Measurements from ENCODE around the gene ZNF665.

Gene ZNF665

DNA sequence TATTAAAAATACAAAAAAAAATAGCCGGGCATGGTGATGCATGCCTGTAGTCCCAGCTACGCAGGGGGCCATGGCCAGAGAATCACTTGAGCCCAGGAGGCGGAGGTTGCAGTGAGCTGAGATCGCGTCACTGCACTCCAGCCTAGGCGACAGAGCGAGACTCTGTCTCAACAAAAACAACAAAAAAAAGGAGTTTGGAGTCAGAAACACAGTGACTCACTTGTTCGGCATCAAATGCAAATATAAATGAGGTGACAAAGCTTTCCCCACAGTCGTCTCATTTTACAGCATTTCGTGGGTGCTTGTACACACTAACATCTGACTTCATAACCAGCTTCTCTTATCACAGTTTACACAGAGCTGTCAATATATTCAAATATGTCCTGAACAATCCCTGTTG is 11.0 kb downstream of the ZNF665 start:
- TF ChIP-seq CTCF (IDR thresholded peaks at IDR 0.05; ENCODE audit: low read depth, low read length), result no peak
- in situ Hi-C loops (cut with HindIII; ENCODE audit: low sequenced_read_pairs), result no loop called here
- H3K4me3 ChIP-seq (ENCODE audit: low read depth, low read length), result no peak overlapping the region
- DNase-seq (ENCODE audit: low read depth, low spot score), result peak; percentile 83

- no peak for TF ChIP-seq CTCF (IDR thresholded peaks at IDR 0.05; ENCODE audit: low read depth, low read length)
- in situ Hi-C loops (cut with HindIII; ENCODE audit: low sequenced_read_pairs), result no loop called here
- no peak overlapping the region for H3K4me3 ChIP-seq (ENCODE audit: low read depth, low read length)
- no peak for DNase-seq (ENCODE audit: low read depth, low spot score)
Measured at GRCh38 chr19:53177986-53178385, 15.2 kb downstream of the ZNF665 start.

GRCh38 chr19:53172889-53173288 is 20.3 kb downstream of the ZNF665 start:
- DNase-seq (ENCODE audit: low read depth, low spot score), result no peak
- no peak for TF ChIP-seq CTCF (IDR thresholded peaks at IDR 0.05; ENCODE audit: low read depth, low read length)

DNA sequence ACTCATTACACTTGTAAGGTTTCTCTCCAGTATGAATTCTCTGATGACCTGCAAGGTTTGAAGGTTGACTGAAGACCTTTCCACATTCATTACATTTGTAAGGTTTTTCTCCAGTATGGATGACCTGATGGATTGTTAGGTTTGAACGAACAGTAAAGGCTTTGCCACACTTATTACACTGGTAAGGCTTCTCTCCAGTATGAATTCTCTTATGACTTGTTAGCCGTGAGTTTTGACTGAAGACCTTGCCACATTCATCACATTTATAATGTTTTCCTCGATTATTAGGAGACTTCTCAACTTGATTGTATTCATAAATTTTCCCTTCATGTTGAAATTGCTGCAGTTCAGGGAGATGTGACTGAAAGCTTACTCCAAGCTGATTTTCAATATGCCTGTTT is 27.5 kb downstream of the ZNF665 start:
- in situ Hi-C loops (cut with HindIII; ENCODE audit: low sequenced_read_pairs), result no loop called here
- TF ChIP-seq CTCF (IDR thresholded peaks at IDR 0.05; ENCODE audit: low read depth, low read length), result no peak
- no peak for DNase-seq (ENCODE audit: low read depth, low spot score)

More at GRCh38 chr19:53172889-53173288, 20.3 kb downstream of the ZNF665 start:
- H3K4me3 ChIP-seq (ENCODE audit: low read depth, low read length), result no peak overlapping the region
- in situ Hi-C loops (cut with HindIII; ENCODE audit: low sequenced_read_pairs), result no loop called here

GRCh38 chr19:53161123-53161522 is 32.0 kb downstream of the ZNF665 start:
- no peak for DNase-seq (ENCODE audit: low read depth, low spot score)
- H3K4me3 ChIP-seq (ENCODE audit: low read depth, low read length), result no peak overlapping the region
- in situ Hi-C loops (cut with HindIII; ENCODE audit: low sequenced_read_pairs), result no loop called here
- no peak for TF ChIP-seq CTCF (IDR thresholded peaks at IDR 0.05; ENCODE audit: low read depth, low read length)

More for the DNA sequence above, 27.5 kb downstream of the ZNF665 start:
- no peak overlapping the region for H3K4me3 ChIP-seq (ENCODE audit: low read depth, low read length)

DNA sequence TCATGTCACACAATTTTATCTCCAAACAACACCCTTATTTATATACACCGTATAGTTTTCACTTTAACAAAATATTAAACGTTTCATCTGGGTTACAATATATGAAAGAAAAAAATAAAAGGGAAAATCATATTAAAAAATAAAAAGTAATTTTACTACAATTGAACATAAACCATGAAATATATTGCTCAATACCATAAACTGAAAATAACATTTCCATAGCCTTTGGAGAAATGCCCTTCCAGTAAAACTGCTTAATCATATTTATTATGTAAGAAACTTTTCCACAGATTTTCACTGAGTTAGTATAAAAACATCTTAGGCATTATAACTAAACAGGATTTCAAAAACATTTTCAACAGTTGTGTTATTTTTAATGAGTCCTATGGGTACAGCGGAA is 32.8 kb downstream of the ZNF665 start:
- no peak overlapping the region for H3K4me3 ChIP-seq (ENCODE audit: low read depth, low read length)
- TF ChIP-seq CTCF (IDR thresholded peaks at IDR 0.05; ENCODE audit: low read depth, low read length), result no peak
- DNase-seq (ENCODE audit: low read depth, low spot score), result no peak
- in situ Hi-C loops (cut with HindIII; ENCODE audit: low sequenced_read_pairs), result no loop called here

DNA sequence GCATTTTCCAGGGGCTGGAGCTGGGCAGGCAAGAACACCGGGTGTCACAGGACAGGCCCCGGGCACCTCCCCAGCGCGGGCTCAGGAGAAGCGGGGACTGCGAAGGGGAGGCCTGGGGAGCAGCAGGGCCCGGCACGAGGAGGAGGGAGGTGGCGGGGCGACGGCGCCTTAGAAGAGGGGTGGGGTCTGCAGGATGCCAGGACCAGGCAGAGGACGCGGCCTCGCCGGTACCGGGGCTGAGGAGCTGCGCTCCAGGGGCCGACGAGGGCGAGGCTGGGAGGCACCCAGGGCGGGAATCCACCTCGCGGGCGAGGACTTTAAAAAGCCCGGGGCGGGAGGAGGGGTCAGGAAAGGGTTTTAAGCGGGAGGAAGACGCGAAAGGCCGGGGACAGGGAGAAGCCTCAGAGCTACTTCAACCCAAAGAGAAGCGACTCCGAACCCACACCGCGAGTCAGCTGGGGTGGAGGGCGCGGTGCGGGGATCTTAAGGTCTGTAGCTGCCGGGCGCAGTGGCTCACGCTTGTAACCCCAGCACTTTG is 35.0 kb downstream of the ZNF665 start:
- in situ Hi-C loops (cut with HindIII; ENCODE audit: low sequenced_read_pairs), result no loop called here
- peak overlapping the region; percentile 65 for H3K4me3 ChIP-seq (ENCODE audit: low read depth, low read length)
- DNase-seq (ENCODE audit: low read depth, low spot score), result peak; percentile 36
- TF ChIP-seq CTCF (IDR thresholded peaks at IDR 0.05; ENCODE audit: low read depth, low read length), result no peak
